RWPE1 (cell line): Measurements from ENCODE around the gene QRICH1.

Experiments
- CTCF ChIA-PET: fragments of 350-600 bp; sonication (Branson Sonifier 250); formaldehyde crosslinking; extraction: SDS; loops from one replicate; lab custom pipeline; 2021; lab: Yijun Ruan, JAX
- POLR2A ChIA-PET: fragments of 400-600 bp; formaldehyde crosslinking; extraction: SDS; loops from one replicate; lab custom pipeline; 2020; ENCODE audit warnings: antibody characterized with exemption; ENCODE audit not compliant: low non-redundant PET; lab: Yijun Ruan, JAX
- DNase-seq: peaks from one replicate; pipeline ENCODE4 v3.0.0; 2012; ENCODE audit warnings: low spot score
- H3K27ac ChIP-seq: fragments of 450-650 bp; 2 replicates; pipeline ENCODE4 v1.5.1; 2017
- TF ChIP-seq, protein P1 (sequence below): fragments of 450-650 bp; conservative IDR thresholded peaks from 2 replicates; pipeline ENCODE4 v1.5.1; 2017; ENCODE audit warnings: low read depth, mild to moderate bottlenecking

Gene QRICH1

DNA sequence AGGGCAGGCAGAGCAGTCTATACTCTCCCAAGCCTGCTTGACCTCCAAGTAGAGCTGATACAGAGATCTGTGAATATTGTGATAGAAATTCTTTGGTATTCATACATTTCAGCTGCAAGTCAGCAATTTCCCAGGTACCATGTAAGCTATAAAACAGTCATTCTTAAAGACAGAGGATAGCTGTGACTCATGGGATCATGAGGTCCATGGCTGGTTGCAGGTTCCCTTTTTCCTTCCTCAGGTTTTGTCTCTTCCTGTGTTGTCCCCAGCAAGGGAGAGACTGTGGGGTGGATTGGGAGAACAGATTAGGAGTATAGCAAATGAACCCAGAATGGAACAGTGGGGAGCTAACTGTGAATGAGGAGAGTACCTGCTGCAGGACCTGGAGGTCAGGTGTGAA, 109.2 kb downstream of the QRICH1 start:
- TF ChIP-seq, protein P1, sequence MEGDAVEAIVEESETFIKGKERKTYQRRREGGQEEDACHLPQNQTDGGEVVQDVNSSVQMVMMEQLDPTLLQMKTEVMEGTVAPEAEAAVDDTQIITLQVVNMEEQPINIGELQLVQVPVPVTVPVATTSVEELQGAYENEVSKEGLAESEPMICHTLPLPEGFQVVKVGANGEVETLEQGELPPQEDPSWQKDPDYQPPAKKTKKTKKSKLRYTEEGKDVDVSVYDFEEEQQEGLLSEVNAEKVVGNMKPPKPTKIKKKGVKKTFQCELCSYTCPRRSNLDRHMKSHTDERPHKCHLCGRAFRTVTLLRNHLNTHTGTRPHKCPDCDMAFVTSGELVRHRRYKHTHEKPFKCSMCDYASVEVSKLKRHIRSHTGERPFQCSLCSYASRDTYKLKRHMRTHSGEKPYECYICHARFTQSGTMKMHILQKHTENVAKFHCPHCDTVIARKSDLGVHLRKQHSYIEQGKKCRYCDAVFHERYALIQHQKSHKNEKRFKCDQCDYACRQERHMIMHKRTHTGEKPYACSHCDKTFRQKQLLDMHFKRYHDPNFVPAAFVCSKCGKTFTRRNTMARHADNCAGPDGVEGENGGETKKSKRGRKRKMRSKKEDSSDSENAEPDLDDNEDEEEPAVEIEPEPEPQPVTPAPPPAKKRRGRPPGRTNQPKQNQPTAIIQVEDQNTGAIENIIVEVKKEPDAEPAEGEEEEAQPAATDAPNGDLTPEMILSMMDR = no peak
- peak overlapping the region; percentile 94 for H3K27ac ChIP-seq
- POLR2A ChIA-PET = no interaction called here
- CTCF ChIA-PET = no interaction called here
- no peak for DNase-seq

DNA sequence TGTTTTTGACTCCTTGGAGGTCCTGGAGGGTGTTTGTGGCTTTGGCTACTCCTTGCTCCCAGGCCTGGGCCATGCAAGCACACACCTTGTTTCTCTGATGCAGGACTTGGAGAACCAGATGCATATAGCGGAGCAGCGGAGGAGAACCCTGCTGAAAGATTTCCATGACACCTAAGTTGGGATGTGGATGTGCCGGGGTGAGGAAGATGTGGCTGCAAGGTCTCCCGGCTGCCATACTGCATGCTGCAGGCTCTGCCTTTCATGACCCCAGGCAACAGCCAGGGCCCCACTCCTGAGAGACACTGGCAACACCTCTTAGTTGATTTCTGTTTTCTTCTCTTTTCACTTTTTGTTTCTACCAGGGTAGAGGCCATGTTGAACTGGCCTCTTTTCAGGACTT, 110.8 kb downstream of the QRICH1 start:
- CTCF ChIA-PET = no interaction called here
- TF ChIP-seq, protein P1 = no peak
- POLR2A ChIA-PET = no interaction called here
- DNase-seq = no peak
- H3K27ac ChIP-seq = peak overlapping the region; percentile 2; the same call in 1 of the 2 replicates

DNA sequence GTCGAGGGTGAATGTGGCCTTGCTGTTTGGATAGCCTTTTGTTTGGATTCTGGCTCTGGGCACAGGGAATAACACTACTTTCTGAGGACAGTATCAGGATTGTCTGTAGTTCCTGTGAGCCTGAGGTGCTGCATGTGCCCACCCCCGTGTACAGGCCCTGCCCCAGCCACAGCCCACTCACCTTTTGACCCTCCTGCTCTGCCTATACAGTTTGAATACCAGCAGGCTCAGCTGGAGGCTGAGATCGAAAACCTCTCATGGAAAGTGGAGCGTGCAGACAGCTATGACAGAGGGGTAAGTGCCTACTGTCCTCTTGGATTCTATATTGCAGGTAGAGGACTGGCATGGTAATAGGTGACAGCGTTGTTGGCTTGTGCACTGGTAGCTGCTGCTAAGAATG, 111.2 kb downstream of the QRICH1 start:
- CTCF ChIA-PET = no interaction called here
- TF ChIP-seq, protein P1 = no peak

DNA sequence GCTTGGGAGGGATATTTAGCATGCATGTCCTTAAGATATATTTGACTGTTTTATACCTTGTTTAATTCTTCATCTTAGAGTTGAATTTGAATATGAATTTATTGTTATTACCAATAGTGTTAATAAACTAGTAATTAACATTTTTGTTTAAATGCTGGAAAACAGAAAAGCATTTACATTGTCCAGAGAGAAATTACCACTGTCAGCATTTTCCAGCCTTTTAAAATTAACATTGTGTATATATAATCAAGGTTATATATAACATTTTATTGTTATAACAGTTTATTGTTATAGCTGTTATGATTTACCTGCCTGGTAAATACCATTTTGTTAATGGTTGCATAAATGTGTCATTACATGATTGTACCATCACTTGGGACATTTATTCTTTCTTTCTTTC, 111.9 kb downstream of the QRICH1 start:
- TF ChIP-seq, protein P1 = no peak
- no peak overlapping the region for H3K27ac ChIP-seq
- ChIA-PET CTCF (interaction anchor here (0.9 kb wide), 1 partner anchor 21 kb away, joined by 3 read pairs; no protein-coding TSS in a partner anchor), POLR2A (no interaction called here)
- DNase-seq = no peak

More for the DNA sequence above, 111.2 kb downstream of the QRICH1 start:
- peak overlapping the region; percentile 2; the same call in 1 of the 2 replicates for H3K27ac ChIP-seq
- POLR2A ChIA-PET = no interaction called here
- no peak for DNase-seq

DNA sequence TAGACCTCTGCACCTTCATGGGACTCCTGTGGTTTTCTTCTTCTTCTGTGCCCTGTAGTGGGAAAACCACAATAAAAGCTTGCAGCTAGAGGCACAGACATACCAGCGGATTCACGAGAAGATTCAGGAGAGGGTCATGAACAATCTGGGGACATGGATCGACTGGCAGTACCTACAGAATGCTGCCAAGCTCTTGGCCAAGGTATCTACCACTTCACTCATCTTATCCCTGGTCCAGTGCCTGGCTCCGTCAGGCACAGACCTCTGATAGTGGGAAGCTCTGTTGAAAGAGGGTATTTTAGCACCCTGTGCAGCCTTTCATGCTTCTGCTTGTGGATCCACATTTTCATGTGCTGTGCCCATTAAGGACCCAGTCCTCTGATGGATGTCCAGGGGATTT, 113.6 kb downstream of the QRICH1 start:
- TF ChIP-seq, protein P1 = no peak
- ChIA-PET CTCF (no interaction called here), POLR2A (no interaction called here)
- no peak overlapping the region for H3K27ac ChIP-seq
- DNase-seq = no peak
